Measurements from ENCODE around the gene SLC1A4.

SLC1A4 gene

DNA sequence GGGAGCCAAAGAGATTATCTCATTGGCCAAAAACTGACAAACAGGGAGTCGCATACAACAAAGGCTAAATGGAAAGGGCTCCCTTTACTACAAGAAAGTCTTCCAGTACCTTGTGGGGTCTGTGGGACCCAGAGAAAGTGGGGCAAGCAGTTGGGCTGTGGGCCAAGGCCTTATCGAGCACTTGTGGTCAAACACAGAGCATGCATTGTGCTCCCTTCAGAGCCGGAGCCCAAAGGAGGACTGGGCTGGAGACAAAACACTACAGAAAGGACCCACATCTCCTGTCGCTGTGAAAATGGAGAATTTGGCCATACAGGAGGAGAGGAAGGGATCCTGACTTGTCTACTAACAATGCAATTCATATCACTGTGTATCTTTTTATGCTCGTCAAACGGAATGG lies 37.1 kb upstream of the SLC1A4 start:
- no peak for TF ChIP-seq SIN3A (IDR thresholded peaks at IDR 0.05; ENCODE audit: borderline replicate concordance, insufficient read depth, low read length)
- TF ChIP-seq POLR2AphosphoS5 (IDR thresholded peaks at IDR 0.05; ENCODE audit: low read depth, low read length), result no peak
- TF ChIP-seq FOXP2 (optimal IDR thresholded peaks at IDR 0.05; ENCODE audit: borderline replicate concordance, extremely low read depth, extremely low read length, insufficient read depth), result no peak
- TF ChIP-seq TAF1 (IDR thresholded peaks at IDR 0.05; ENCODE audit: borderline replicate concordance, insufficient read depth, low read length), result no peak
- TF ChIP-seq, protein P1, sequence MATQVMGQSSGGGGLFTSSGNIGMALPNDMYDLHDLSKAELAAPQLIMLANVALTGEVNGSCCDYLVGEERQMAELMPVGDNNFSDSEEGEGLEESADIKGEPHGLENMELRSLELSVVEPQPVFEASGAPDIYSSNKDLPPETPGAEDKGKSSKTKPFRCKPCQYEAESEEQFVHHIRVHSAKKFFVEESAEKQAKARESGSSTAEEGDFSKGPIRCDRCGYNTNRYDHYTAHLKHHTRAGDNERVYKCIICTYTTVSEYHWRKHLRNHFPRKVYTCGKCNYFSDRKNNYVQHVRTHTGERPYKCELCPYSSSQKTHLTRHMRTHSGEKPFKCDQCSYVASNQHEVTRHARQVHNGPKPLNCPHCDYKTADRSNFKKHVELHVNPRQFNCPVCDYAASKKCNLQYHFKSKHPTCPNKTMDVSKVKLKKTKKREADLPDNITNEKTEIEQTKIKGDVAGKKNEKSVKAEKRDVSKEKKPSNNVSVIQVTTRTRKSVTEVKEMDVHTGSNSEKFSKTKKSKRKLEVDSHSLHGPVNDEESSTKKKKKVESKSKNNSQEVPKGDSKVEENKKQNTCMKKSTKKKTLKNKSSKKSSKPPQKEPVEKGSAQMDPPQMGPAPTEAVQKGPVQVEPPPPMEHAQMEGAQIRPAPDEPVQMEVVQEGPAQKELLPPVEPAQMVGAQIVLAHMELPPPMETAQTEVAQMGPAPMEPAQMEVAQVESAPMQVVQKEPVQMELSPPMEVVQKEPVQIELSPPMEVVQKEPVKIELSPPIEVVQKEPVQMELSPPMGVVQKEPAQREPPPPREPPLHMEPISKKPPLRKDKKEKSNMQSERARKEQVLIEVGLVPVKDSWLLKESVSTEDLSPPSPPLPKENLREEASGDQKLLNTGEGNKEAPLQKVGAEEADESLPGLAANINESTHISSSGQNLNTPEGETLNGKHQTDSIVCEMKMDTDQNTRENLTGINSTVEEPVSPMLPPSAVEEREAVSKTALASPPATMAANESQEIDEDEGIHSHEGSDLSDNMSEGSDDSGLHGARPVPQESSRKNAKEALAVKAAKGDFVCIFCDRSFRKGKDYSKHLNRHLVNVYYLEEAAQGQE (IDR thresholded peaks at IDR 0.05; ENCODE audit: insufficient read depth in 1 of 2, low read depth in 2 of 2, low read length in 2 of 2), result no peak

GRCh38 chr2:64952511-64953482 lies 36.4 kb upstream of the SLC1A4 start:
- TF ChIP-seq FOXP2 (optimal IDR thresholded peaks at IDR 0.05; ENCODE audit: borderline replicate concordance, extremely low read depth, extremely low read length, insufficient read depth), result no peak
- TF ChIP-seq SIN3A (IDR thresholded peaks at IDR 0.05; ENCODE audit: borderline replicate concordance, insufficient read depth, low read length), result no peak
- TF ChIP-seq, protein P1 (IDR thresholded peaks at IDR 0.05; ENCODE audit: insufficient read depth in 1 of 2, low read depth in 2 of 2, low read length in 2 of 2), result no peak
- no peak for TF ChIP-seq TAF1 (IDR thresholded peaks at IDR 0.05; ENCODE audit: borderline replicate concordance, insufficient read depth, low read length)
- no peak for TF ChIP-seq POLR2AphosphoS5 (IDR thresholded peaks at IDR 0.05; ENCODE audit: low read depth, low read length)

DNA sequence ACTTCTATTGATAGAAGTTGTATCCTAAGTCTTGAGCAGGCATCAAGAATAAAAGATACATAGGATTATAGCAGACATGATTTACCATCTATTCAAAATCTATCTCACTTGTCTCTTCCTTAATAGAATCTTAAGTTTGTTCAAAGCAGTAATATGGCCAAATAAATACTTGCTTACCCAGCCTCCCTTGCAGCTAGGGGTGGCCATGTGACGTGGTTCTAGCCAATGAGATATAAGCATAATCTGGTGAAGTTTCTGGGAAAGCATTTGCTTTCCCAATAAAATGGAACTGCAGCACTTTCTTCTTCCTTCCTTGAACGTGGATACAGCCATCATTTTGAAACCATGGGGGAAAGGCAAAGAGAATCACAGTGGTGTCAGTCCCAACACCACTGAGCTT lies 33.7 kb upstream of the SLC1A4 start:
- no peak for TF ChIP-seq TAF1 (IDR thresholded peaks at IDR 0.05; ENCODE audit: borderline replicate concordance, insufficient read depth, low read length)

DNA sequence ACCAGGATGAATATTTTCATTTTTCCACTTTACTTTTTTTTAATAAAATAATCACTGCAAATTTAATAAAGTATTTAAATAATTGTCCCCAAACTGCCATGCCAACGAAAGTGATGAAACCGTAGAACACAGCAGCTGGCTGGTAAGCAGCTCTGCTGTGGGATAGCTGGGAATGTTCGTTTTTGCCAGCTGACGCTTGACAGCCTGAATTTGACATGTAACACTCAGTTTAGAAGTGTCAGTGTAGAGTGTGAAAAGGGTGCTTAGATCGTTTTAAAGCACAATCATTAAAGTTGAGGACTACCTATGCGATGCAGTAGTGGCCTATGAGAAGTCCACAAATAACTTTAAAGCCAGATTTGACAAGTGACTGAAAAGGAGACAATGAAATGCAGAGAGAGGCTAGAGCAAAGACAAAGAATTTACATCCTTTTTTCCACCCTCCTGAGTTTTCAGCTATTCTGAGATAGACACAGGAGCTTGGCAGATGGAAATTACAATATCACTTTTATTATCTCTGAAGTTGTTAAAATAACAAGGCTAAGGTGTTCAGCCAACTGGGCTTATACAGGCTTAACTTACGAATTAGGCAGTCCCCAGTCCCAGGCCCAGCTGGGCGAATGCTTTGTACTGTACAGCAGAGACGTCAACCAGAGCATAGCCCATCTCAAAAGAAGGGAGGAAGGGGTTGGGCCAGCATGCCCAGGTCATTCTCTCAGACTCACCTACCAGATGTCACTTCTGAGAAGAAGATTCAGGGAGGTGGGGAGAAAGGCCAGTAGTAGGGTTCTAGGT lies 31.9 kb upstream of the SLC1A4 start:
- no peak for TF ChIP-seq TAF1 (IDR thresholded peaks at IDR 0.05; ENCODE audit: borderline replicate concordance, insufficient read depth, low read length)
- TF ChIP-seq FOXP2 (optimal IDR thresholded peaks at IDR 0.05; ENCODE audit: borderline replicate concordance, extremely low read depth, extremely low read length, insufficient read depth), result no peak
- TF ChIP-seq, protein P1 (IDR thresholded peaks at IDR 0.05; ENCODE audit: insufficient read depth in 1 of 2, low read depth in 2 of 2, low read length in 2 of 2), result no peak
- no peak for TF ChIP-seq POLR2AphosphoS5 (IDR thresholded peaks at IDR 0.05; ENCODE audit: low read depth, low read length)
- no peak for TF ChIP-seq SIN3A (IDR thresholded peaks at IDR 0.05; ENCODE audit: borderline replicate concordance, insufficient read depth, low read length)

GRCh38 chr2:64958556-64958955 lies 30.6 kb upstream of the SLC1A4 start:
- TF ChIP-seq SIN3A (IDR thresholded peaks at IDR 0.05; ENCODE audit: borderline replicate concordance, insufficient read depth, low read length) (no peak), FOXP2 (optimal IDR thresholded peaks at IDR 0.05; ENCODE audit: borderline replicate concordance, extremely low read depth, extremely low read length, insufficient read depth) (no peak), POLR2AphosphoS5 (IDR thresholded peaks at IDR 0.05; ENCODE audit: low read depth, low read length) (no peak), TAF1 (IDR thresholded peaks at IDR 0.05; ENCODE audit: borderline replicate concordance, insufficient read depth, low read length) (no peak)
- TF ChIP-seq, protein P1 (IDR thresholded peaks at IDR 0.05; ENCODE audit: insufficient read depth in 1 of 2, low read depth in 2 of 2, low read length in 2 of 2), result no peak
